Activated naive CD4-positive, alpha-beta T cell treated with anti-CD3 and anti-CD28 coated beads, Interleukin-2, amount 10 ng/mL, durations not matched to agents 7 days and 5 days (primary cell): ENCODE data around the gene EDN2.

Experiments used
- CTCF ChIA-PET: fragments of 350-600 bp; sonication (Branson Sonifier 250); formaldehyde crosslinking; loops from one replicate; lab custom pipeline; 2021; ENCODE audit warnings: antibody characterized with exemption; lab: Charles Lee
- DNase-seq: peaks from one replicate; pipeline ENCODE4 v3.0.0-alpha.2; 2020
- H3K27ac Mint-ChIP-seq: one replicate; pipeline ENCODE4 v1.8.0; 2021; ENCODE audit warnings: mild to moderate bottlenecking, moderate library complexity, mixed read lengths
- H3K27me3 Mint-ChIP-seq: one replicate; pipeline ENCODE4 v1.8.0; 2021; ENCODE audit warnings: mild to moderate bottlenecking, mixed read lengths
- H3K36me3 Mint-ChIP-seq: one replicate; pipeline ENCODE4 v1.8.0; 2021; ENCODE audit warnings: mixed read lengths
- H3K4me1 Mint-ChIP-seq: one replicate; pipeline ENCODE4 v1.8.0; 2021; ENCODE audit warnings: mixed read lengths
- H3K4me3 Mint-ChIP-seq: one replicate; pipeline ENCODE4 v1.8.0; 2021; ENCODE audit warnings: mild to moderate bottlenecking, moderate library complexity, mixed read lengths
- H3K9me3 Mint-ChIP-seq: one replicate; pipeline ENCODE4 v1.8.0; 2021; ENCODE audit warnings: mixed read lengths

The EDN2 gene

GRCh38 chr1:41498804-41499203 is 14.3 kb upstream of the EDN2 start:
- no peak overlapping the region for H3K4me3 Mint-ChIP-seq
- peaks cover 7% of the 10 kb centered on the region for H3K4me1 Mint-ChIP-seq
- no peak overlapping the region for H3K27ac Mint-ChIP-seq
- CTCF ChIA-PET: no interaction called here
- no peaks in the 10 kb centered on the region for H3K9me3 Mint-ChIP-seq
- peaks cover 41% of the 10 kb centered on the region for H3K27me3 Mint-ChIP-seq
- no peaks in the 10 kb centered on the region for H3K36me3 Mint-ChIP-seq
- no peak for DNase-seq

- Mint-ChIP-seq H3K4me1 (peaks cover 7% of the 10 kb centered on the region), H3K27ac (no peak overlapping the region), H3K36me3 (no peaks in the 10 kb centered on the region), H3K27me3 (peaks cover 45% of the 10 kb centered on the region), H3K9me3 (no peaks in the 10 kb centered on the region), H3K4me3 (no peak overlapping the region)
- DNase-seq: no peak
- CTCF ChIA-PET: no interaction called here
Measured at GRCh38 chr1:41498391-41498790, 13.9 kb upstream of the EDN2 start.

- H3K4me1 Mint-ChIP-seq: peaks cover 7% of the 10 kb centered on the region
Measured at GRCh38 chr1:41497461-41498030, 13.1 kb upstream of the EDN2 start.

GRCh38 chr1:41497056-41497440 is 12.6 kb upstream of the EDN2 start:
- no peak for DNase-seq
- Mint-ChIP-seq H3K9me3 (no peaks in the 10 kb centered on the region), H3K27ac (no peak overlapping the region), H3K4me3 (no peak overlapping the region), H3K27me3 (peaks cover 50% of the 10 kb centered on the region), H3K4me1 (peaks cover 7% of the 10 kb centered on the region), H3K36me3 (no peaks in the 10 kb centered on the region)
- CTCF ChIA-PET: no interaction called here

More at GRCh38 chr1:41497461-41498030, 13.1 kb upstream of the EDN2 start:
- Mint-ChIP-seq H3K9me3 (no peaks in the 10 kb centered on the region), H3K27me3 (peaks cover 50% of the 10 kb centered on the region), H3K27ac (no peak overlapping the region), H3K4me3 (no peak overlapping the region), H3K36me3 (no peaks in the 10 kb centered on the region)
- CTCF ChIA-PET: no interaction called here
- no peak for DNase-seq

- DNase-seq: peak; percentile 48
- Mint-ChIP-seq H3K27me3 (peaks cover 50% of the 10 kb centered on the region), H3K9me3 (no peaks in the 10 kb centered on the region), H3K27ac (no peak overlapping the region), H3K4me1 (peaks cover 7% of the 10 kb centered on the region), H3K4me3 (peak overlapping the region; percentile 46), H3K36me3 (no peaks in the 10 kb centered on the region)
- CTCF ChIA-PET: interaction anchor here (2.2 kb wide), 1 partner anchor 18 kb away, joined by 15 read pairs; no protein-coding TSS in a partner anchor
Measured at GRCh38 chr1:41496080-41497055, 11.9 kb upstream of the EDN2 start.

GRCh38 chr1:41495210-41495948 is 10.9 kb upstream of the EDN2 start:
- Mint-ChIP-seq H3K9me3 (no peaks in the 10 kb centered on the region), H3K27me3 (peaks cover 56% of the 10 kb centered on the region), H3K36me3 (no peaks in the 10 kb centered on the region), H3K4me1 (peaks cover 7% of the 10 kb centered on the region), H3K4me3 (peak overlapping the region; percentile 46), H3K27ac (no peak overlapping the region)
- DNase-seq: peak; percentile 40
- CTCF ChIA-PET: interaction anchor here (2.2 kb wide), 1 partner anchor 19 kb away, joined by 15 read pairs; no protein-coding TSS in a partner anchor

GRCh38 chr1:41494351-41495209 is 10.1 kb upstream of the EDN2 start:
- no peaks in the 10 kb centered on the region for H3K9me3 Mint-ChIP-seq
- H3K4me1 Mint-ChIP-seq: peaks cover 7% of the 10 kb centered on the region
- DNase-seq: no peak
- H3K36me3 Mint-ChIP-seq: no peaks in the 10 kb centered on the region
- H3K4me3 Mint-ChIP-seq: no peak overlapping the region
- no peak overlapping the region for H3K27ac Mint-ChIP-seq
- CTCF ChIA-PET: interaction anchor here (2.2 kb wide), 1 partner anchor 20 kb away, joined by 15 read pairs; no protein-coding TSS in a partner anchor
- peaks cover 64% of the 10 kb centered on the region for H3K27me3 Mint-ChIP-seq

- Mint-ChIP-seq H3K4me1 (peaks cover 7% of the 10 kb centered on the region), H3K27ac (no peak overlapping the region), H3K36me3 (no peaks in the 10 kb centered on the region), H3K27me3 (peaks cover 69% of the 10 kb centered on the region), H3K9me3 (no peaks in the 10 kb centered on the region), H3K4me3 (no peak overlapping the region)
- CTCF ChIA-PET: interaction anchor here (1.3 to 3.0 kb wide), 6 partner anchors 8 to 22 kb away, joined by 3 to 15 read pairs (median 10); partner anchors contain the start of gene EDN2
- DNase-seq: no peak
Measured at GRCh38 chr1:41493626-41494350, 9.3 kb upstream of the EDN2 start.

GRCh38 chr1:41493117-41493536 is 8.6 kb upstream of the EDN2 start:
- peaks cover 69% of the 10 kb centered on the region for H3K27me3 Mint-ChIP-seq
- H3K9me3 Mint-ChIP-seq: no peaks in the 10 kb centered on the region
- H3K36me3 Mint-ChIP-seq: no peaks in the 10 kb centered on the region
- H3K4me1 Mint-ChIP-seq: peaks cover 7% of the 10 kb centered on the region
- no peak for DNase-seq
- no peak overlapping the region for H3K27ac Mint-ChIP-seq
- CTCF ChIA-PET: interaction anchor here (0.7 to 3.0 kb wide), 9 partner anchors 9 to 680 kb away, joined by 3 to 13 read pairs (median 5); partner anchors contain the start of gene EDN2
- no peak overlapping the region for H3K4me3 Mint-ChIP-seq

GRCh38 chr1:41492341-41492848 is 7.9 kb upstream of the EDN2 start:
- no peaks in the 10 kb centered on the region for H3K36me3 Mint-ChIP-seq
- H3K4me3 Mint-ChIP-seq: no peak overlapping the region
- peak; percentile 66 for DNase-seq
- no peaks in the 10 kb centered on the region for H3K9me3 Mint-ChIP-seq
- no peak overlapping the region for H3K27ac Mint-ChIP-seq
- CTCF ChIA-PET: interaction anchor here (0.7 to 3.0 kb wide), 9 partner anchors 9 to 681 kb away, joined by 3 to 13 read pairs (median 5); partner anchors contain the start of gene EDN2
- peaks cover 73% of the 10 kb centered on the region for H3K27me3 Mint-ChIP-seq
- H3K4me1 Mint-ChIP-seq: peaks cover 7% of the 10 kb centered on the region

GRCh38 chr1:41490911-41491310 is 6.4 kb upstream of the EDN2 start:
- no peaks in the 10 kb centered on the region for H3K9me3 Mint-ChIP-seq
- H3K27me3 Mint-ChIP-seq: peaks cover 77% of the 10 kb centered on the region
- CTCF ChIA-PET: interaction anchor here (0.9 to 3.0 kb wide), 3 partner anchors 8 to 17 kb away, joined by 3 to 13 read pairs (median 5); partner anchors contain the start of gene EDN2
- H3K4me1 Mint-ChIP-seq: peaks cover 5% of the 10 kb centered on the region
- no peak overlapping the region for H3K4me3 Mint-ChIP-seq
- no peak for DNase-seq
- H3K27ac Mint-ChIP-seq: no peak overlapping the region
- no peaks in the 10 kb centered on the region for H3K36me3 Mint-ChIP-seq

GRCh38 chr1:41489561-41489960 is 5.1 kb upstream of the EDN2 start:
- peaks cover 74% of the 10 kb centered on the region for H3K27me3 Mint-ChIP-seq
- CTCF ChIA-PET: no interaction called here
- no peaks in the 10 kb centered on the region for H3K4me1 Mint-ChIP-seq
- H3K27ac Mint-ChIP-seq: no peak overlapping the region
- H3K36me3 Mint-ChIP-seq: no peaks in the 10 kb centered on the region
- no peak for DNase-seq
- no peaks in the 10 kb centered on the region for H3K9me3 Mint-ChIP-seq
- no peak overlapping the region for H3K4me3 Mint-ChIP-seq
